Skeletal muscle satellite cell (primary cell): ENCODE results near the gene IQCH.

Experiments used
- H3K27me3 ChIP-seq: 2 replicates; pipeline ENCODE4 v1.7.0; 2013; ENCODE audit warnings: low read length; ENCODE audit not compliant: control insufficient read depth, insufficient read depth
- H3K36me3 ChIP-seq: 2 replicates; pipeline ENCODE4 v1.7.0; 2013; ENCODE audit warnings: mild to moderate bottlenecking, control low read depth, low read length; ENCODE audit not compliant: insufficient read depth
- H3K4me1 ChIP-seq: 2 replicates; pipeline ENCODE4 v1.7.0; 2013; ENCODE audit warnings: low read length; ENCODE audit not compliant: control insufficient read depth, insufficient read depth
- H3K4me2 ChIP-seq: 2 replicates; pipeline ENCODE4 v1.7.0; 2013; ENCODE audit warnings: mild to moderate bottlenecking, low read length
- H3K4me3 ChIP-seq: 2 replicates; pipeline ENCODE4 v1.7.0; 2013; ENCODE audit warnings: low read length
- H3K9ac ChIP-seq: 2 replicates; pipeline ENCODE4 v1.7.0; 2013; ENCODE audit warnings: mild to moderate bottlenecking, low read depth, low read length, moderate library complexity
- H3K9me3 ChIP-seq: replicated peaks from 2 replicates; pipeline ENCODE4 v1.7.0; 2013; ENCODE audit warnings: mild to moderate bottlenecking, control low read depth, low read length

Gene IQCH

DNA sequence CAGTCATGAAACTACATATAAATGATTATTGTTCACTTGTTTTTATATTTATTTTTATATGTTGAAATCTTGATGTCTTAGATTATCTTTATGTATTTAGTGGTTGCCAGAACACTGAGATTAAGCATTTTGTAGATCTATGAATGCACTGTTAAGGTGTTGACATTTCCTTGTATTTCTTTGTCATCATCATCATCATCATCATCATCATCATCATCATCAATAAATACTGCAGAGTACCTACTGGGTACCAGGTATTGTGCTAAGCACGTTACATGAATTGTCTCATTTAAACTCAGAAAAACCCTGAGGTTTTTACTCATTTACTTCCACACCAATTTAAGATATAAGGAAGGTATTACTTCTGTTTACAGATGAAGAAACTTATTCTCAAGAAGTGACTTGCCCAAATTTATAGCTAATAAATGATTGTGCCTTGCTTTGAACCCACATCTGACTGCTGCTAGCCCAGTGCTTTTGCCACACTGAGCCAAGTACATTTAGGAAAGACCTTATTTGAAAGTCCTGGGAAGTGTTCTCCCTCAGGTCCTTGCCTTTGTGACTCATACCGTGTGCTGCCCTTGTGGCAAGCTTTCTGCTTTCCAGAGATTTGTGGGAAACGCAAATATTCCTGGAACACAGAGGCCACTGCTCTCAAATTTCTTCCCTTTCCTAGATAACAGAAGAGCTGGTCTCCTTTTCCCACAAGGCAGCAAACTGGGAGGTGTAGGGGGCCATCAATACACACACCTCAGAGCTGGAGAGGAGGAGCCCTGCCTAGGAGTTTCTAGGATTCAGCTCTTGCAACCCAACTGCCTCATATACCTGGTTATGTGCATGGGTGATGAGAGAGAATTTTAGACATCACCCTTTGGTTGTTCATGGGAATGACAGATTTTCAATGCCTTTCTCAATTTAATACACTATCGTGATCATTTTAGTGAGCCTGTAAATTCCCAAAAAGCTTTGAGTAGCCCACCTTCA, 150.9 kb downstream of the IQCH start:
- Histone ChIP-seq H3K4me3 (no peak overlapping the region), H3K9ac (no peak overlapping the region), H3K27me3 (no peaks in the 10 kb centered on the region), H3K4me1 (no peaks in the 10 kb centered on the region), H3K36me3 (no peaks in the 10 kb centered on the region), H3K4me2 (no peak overlapping the region), H3K9me3 (no peaks in the 10 kb centered on the region)

DNA sequence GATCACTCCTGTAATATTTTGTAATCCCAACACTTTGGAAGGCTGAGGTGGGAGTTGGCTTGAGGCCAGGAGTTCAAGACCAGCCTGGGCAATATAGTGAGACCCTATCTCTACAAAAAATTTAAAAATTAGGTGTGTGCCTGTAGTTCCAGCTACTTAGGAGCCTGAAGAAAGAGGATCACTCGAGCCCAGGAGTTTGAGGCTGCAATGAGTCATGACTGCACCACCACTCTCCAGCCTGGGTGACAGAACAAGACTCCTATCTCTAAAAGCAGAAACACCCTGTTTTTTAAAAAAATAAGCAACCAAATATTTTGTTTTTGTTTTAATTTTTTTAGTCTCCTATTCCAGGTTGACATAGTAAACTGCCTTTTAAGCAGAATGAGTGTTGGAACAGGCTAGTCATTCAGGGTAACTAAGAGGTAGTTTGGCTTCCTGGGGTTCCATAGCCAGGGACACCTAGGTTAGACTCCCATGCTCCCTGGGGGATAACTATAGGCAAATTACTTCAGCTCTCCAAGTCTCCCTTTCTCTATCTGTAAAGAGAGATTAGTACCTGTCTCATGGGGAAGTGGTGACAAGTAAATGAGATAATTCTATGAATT, 151.8 kb downstream of the IQCH start:
- Histone ChIP-seq H3K27me3 (no peaks in the 10 kb centered on the region), H3K9me3 (no peaks in the 10 kb centered on the region), H3K36me3 (no peaks in the 10 kb centered on the region), H3K4me2 (no peak overlapping the region), H3K4me3 (no peak overlapping the region), H3K4me1 (no peaks in the 10 kb centered on the region), H3K9ac (no peak overlapping the region)

GRCh38 chr15:67407786-67408185, 153.2 kb downstream of the IQCH start:
- no peak overlapping the region for H3K9ac ChIP-seq
- no peaks in the 10 kb centered on the region for H3K36me3 ChIP-seq
- H3K9me3 ChIP-seq = no peaks in the 10 kb centered on the region
- H3K27me3 ChIP-seq = no peaks in the 10 kb centered on the region
- H3K4me1 ChIP-seq = no peaks in the 10 kb centered on the region
- no peak overlapping the region for H3K4me2 ChIP-seq
- H3K4me3 ChIP-seq = no peak overlapping the region

- no peak overlapping the region for H3K9ac ChIP-seq
- no peak overlapping the region for H3K4me3 ChIP-seq
- no peaks in the 10 kb centered on the region for H3K9me3 ChIP-seq
- H3K4me1 ChIP-seq = peaks cover 7% of the 10 kb centered on the region
- no peaks in the 10 kb centered on the region for H3K27me3 ChIP-seq
- H3K4me2 ChIP-seq = no peak overlapping the region
- H3K36me3 ChIP-seq = no peaks in the 10 kb centered on the region
These were observed 154.6 kb downstream of the IQCH start for GRCh38 chr15:67409175-67409574.

DNA sequence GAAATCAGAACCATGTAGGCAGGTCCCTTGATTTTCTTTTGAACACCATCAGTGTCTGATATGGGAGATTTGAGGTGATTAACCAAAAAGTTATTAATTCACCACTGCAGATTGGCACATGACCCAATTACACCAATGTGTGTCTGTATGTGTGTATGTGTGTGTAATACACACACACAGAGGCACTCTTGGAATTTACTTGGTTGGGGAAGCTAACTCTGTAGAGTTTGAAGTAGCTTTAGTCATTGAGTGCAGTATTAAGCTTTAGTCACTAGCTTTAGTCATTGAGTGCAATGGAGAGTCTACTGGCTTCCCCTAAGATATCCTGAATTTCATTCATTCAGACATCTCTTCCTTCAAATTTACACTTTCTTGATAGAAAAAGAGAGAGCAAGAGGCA, 156.9 kb downstream of the IQCH start:
- H3K4me2 ChIP-seq = no peak overlapping the region
- H3K27me3 ChIP-seq = no peaks in the 10 kb centered on the region
- no peaks in the 10 kb centered on the region for H3K36me3 ChIP-seq
- no peak overlapping the region for H3K9ac ChIP-seq
- H3K4me1 ChIP-seq = peaks cover 9% of the 10 kb centered on the region
- H3K4me3 ChIP-seq = no peak overlapping the region
- no peaks in the 10 kb centered on the region for H3K9me3 ChIP-seq

DNA sequence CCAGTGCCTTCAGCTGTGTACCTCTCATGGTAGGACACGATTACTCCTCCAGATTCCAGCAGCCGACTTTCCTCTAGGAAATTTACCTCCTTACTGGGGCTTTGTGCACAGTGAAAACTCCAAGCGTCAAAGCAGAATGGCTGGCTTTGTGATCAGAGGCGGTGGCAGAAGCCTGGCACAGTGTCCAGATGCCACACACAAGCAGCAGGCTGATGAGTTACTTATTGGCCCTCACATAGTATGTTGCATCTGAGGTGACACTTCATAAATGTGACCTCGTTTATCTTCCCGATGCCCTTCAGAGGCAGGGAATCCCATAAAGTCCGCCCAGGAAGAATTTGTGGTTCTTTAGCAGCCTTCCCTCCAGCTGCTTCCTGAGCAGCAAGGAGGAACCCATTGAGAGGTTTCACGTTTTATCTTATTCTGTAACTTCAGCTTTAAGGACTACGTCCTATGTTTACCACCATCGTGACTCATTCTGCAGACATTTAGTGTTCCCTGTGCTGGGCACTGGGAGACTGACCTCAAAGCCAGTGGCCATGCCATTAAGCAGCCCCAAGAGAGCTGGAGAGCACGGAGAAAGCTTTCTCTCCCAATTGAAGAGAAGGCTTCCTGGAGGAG, 159.3 kb downstream of the IQCH start:
- Histone ChIP-seq H3K4me3 (peak overlapping the region; percentile 2), H3K36me3 (no peaks in the 10 kb centered on the region)

DNA sequence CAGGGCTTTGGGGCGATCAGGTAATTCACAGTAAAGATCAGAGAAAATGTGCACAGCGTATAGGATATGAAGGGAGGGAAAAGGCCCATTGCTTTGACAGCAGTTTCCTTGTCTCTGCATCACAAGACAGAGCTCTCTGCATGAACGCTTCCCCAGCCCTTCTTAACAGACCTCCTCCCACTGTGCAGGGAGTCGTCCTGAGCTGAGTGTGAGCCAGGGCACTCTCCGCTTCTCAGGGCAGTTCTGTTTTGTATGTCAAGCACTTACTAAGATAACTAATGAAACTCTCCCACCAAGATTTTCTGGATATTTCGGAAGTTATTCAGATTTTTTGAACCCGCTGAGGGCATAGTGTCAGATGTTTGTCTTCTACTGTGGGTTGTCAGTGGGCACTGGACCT, 160.6 kb downstream of the IQCH start:
- Histone ChIP-seq H3K4me1 (peaks cover 9% of the 10 kb centered on the region), H3K4me2 (no peak overlapping the region), H3K27me3 (no peaks in the 10 kb centered on the region), H3K36me3 (no peaks in the 10 kb centered on the region), H3K4me3 (no peak overlapping the region), H3K9ac (no peak overlapping the region), H3K9me3 (no peaks in the 10 kb centered on the region)

More for the DNA sequence above, 159.3 kb downstream of the IQCH start:
- no peaks in the 10 kb centered on the region for H3K9me3 ChIP-seq
- no peaks in the 10 kb centered on the region for H3K27me3 ChIP-seq
- no peak overlapping the region for H3K9ac ChIP-seq
- peaks cover 9% of the 10 kb centered on the region for H3K4me1 ChIP-seq
- peak overlapping the region; percentile 22 for H3K4me2 ChIP-seq

DNA sequence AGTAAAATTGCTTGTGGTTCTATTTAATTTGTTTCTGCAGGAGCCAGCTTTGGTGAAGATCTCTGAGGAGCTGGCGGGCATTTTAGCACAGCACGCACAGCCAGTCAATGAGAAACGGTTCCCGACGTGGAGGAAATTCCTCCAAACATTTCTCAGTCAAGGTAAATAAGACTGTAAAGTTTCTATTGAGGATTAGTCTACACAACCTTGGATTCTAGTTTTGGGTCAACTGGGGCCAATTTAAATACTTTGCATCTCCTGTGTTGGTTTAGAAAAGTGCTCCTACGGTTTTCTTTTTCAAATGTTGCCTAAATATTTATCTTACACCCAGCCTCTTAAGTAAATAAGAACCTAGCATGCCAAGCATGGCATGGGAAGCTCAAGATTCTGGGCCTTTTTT, 162.3 kb downstream of the IQCH start:
- H3K36me3 ChIP-seq = no peaks in the 10 kb centered on the region
- no peaks in the 10 kb centered on the region for H3K9me3 ChIP-seq
- H3K4me2 ChIP-seq = no peak overlapping the region
- H3K4me1 ChIP-seq = peaks cover 9% of the 10 kb centered on the region
- no peaks in the 10 kb centered on the region for H3K27me3 ChIP-seq
- H3K4me3 ChIP-seq = no peak overlapping the region
- no peak overlapping the region for H3K9ac ChIP-seq

- H3K9me3 ChIP-seq = no peaks in the 10 kb centered on the region
- H3K36me3 ChIP-seq = no peaks in the 10 kb centered on the region
- no peak overlapping the region for H3K4me2 ChIP-seq
- H3K9ac ChIP-seq = no peak overlapping the region
- no peaks in the 10 kb centered on the region for H3K27me3 ChIP-seq
- H3K4me1 ChIP-seq = no peaks in the 10 kb centered on the region
- H3K4me3 ChIP-seq = no peak overlapping the region
These were observed 165.1 kb downstream of the IQCH start for GRCh38 chr15:67419705-67420104.

- Histone ChIP-seq H3K4me3 (no peak overlapping the region), H3K36me3 (no peaks in the 10 kb centered on the region), H3K9ac (no peak overlapping the region), H3K4me1 (no peaks in the 10 kb centered on the region), H3K9me3 (no peaks in the 10 kb centered on the region), H3K27me3 (no peaks in the 10 kb centered on the region), H3K4me2 (no peak overlapping the region)
These were observed 165.6 kb downstream of the IQCH start for GRCh38 chr15:67420137-67420536.

DNA sequence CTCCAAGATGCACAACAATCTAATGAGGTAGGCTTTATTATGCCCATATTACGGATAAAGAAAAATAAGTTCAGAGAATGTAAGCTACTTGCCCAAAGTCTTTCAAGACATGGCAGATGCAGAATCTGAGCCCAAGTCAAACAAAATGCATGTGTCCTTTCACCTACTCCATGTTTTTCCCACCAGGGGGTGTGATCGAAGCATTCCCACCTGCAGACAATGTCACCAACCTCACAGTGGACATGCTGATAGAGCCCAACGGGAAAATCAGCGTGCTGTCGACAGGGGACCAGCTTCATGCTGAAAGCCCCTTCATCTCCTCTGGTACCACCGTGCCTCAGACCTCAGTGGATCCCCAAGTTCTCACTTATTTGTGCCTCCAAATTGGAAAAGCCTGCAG, 166.5 kb downstream of the IQCH start:
- Histone ChIP-seq H3K4me1 (no peaks in the 10 kb centered on the region), H3K36me3 (no peaks in the 10 kb centered on the region), H3K27me3 (no peaks in the 10 kb centered on the region), H3K4me2 (no peak overlapping the region), H3K9me3 (no peaks in the 10 kb centered on the region), H3K4me3 (no peak overlapping the region), H3K9ac (no peak overlapping the region)
